AG08396 (cell line): ENCODE measurements around the gene KRTAP13-2.

Experiments
- DNase-seq: peaks from one replicate; pipeline ENCODE4 v3.0.0; 2012; ENCODE audit warnings: low spot score, mixed read lengths

The KRTAP13-2 gene, protein sequence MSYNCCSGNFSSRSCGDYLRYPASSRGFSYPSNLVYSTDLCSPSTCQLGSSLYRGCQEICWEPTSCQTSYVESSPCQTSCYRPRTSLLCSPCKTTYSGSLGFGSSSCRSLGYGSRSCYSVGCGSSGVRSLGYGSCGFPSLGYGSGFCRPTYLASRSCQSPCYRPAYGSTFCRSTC

DNA sequence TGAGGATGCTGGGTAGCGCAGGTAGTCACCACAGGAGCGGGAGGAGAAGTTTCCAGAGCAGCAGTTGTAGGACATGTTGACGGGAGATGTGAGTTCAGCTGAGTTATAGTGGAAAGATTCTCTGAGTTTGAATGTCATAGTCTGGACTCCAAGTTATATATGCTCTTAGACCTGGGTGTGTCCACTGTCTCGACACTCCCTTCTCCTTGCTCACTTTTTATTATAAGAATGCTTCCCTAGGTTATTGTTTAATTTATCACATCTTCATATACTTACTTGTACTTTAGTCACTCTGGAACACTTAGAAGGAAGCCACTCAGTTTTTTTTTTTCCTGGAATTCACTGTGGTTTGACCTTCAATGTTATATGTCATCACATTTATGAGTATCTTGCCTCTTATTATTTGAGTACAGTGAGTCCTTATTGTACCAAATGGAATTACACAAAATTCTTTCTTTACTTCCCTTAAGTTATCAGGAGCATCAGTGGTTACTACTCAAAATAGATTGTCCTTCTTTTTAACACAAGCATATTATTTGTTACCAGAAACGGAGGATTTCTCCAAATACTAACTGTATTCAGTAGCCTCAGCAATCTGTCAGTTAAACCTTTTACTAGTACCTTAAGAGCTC, at the start of gene KRTAP13-2:
KRTAP13-2 (minus strand) TSS at position 133 of the 632 bp plus-strand sequence; CDS start at position 75, 58 bp downstream.
- DNase-seq, result no peak

DNA sequence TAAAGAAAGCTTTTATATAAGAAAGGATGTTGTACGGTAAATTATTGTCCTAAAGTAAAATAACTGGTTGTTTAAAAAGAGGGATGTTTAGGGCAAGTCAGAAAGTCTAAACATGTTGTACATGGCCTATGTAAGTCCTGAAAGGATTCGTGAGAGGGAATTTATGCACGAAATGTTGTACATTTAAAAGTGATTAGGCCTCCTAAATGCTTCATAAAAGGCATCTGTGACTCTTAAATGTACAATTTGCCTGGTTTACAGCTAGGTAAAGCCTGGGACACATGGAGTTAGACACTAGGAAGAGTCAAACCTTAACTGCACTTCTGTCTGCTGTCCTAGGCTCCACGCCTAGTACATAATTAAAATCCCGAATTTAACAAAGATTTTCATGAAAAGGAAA, 43.9 kb upstream of the KRTAP13-2 start:
- DNase-seq, result no peak

DNA sequence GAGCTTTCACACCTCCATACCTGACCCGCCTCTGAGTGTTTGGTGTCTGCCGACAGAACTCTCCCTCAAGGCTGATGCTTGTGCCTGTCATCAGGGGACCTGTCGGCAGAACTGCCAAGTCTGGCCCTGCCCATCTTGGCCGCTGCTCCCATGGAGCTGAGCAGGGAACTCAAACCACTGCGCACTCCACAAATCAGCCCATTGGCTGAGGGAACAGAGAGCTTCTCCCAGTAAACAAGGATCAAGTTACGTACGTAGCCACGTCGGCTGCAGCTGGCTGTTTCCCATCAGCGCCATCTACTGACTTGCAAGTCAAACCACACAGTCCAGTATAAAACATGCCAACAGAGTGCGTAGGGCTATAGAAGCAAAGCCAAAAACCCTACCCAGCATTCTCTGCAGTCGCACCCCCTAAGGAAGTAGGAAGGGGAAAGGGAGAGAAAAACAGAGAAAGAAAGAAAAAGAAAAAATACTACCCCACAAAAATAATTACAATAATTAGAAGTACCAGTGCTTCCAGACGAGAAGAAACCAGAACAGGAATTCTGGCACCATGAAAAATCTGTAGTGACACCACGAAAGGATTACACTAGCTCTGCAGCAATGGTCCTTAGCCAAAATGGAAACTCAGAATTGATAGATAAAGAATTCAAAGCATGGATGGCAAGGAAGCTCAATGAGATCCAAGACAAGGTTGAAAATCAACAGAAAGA, 36.9 kb upstream of the KRTAP13-2 start:
- DNase-seq, result peak; percentile 1

DNA sequence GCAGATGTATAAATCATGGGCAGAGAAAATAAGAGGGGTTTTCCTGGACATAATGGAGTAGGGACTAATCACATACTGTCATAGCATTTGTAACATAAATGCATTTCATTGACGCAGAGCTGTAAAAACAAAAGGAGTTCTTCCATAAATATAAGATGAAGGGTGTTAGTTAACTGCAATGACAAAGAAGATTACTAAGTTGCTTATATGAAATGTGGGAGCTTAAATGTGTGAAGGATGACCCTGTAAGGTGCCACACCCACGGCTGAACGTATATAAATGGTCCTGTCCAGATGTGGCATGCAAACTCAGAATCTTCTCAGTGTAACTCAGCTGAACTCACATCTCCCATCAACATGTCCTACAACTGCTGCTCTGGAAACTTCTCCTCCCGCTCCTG, 23.7 kb upstream of the KRTAP13-2 start, which contains the start of gene KRTAP13-1:
KRTAP13-1 (plus strand) TSS at position 301 of the 400 bp plus-strand sequence; CDS start at position 357, 56 bp downstream.
- no peak for DNase-seq

DNA sequence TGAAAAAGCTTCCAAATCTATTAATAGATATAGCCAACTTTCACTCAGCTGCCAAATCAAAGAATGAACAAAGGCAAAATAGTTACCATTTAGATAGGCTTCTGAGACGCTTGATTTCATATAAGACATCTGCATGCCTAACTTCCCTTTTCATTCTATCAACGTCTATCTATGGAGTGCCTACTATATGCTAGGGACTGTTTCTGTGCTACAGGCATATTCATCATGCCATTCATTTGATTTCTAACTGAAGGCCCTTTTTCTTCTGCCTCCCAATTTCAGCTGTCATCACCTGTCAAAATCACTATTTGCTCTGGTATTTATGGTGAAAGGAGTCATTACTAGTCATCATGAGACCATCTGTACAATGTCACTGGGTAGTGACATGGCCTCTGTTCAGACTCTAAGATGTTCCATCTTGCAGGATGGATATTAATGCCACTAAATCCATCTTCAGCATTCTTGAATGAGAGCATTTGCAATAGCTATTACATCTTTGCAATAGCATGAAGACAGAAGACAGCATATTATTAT, 19.5 kb upstream of the KRTAP13-2 start:
- DNase-seq, result no peak

DNA sequence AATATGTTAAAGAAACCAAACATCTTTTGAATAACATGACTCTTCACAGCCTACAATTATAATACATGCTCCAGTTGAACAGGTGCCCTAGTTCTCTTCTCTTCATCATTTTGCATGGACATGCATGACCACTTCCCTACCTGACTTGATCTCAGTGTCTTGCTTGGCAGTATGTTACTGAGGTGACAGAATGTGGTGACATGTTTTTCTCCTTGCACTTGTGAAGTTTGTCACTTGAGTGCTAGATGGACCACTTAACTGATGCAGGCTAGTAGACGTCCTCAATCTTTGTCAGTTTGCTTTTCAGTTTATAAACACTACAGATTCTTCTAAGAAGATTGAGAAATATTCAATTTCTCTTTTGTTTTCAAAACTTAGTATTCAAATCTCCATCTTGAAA, 10.1 kb upstream of the KRTAP13-2 start:
- no peak for DNase-seq

DNA sequence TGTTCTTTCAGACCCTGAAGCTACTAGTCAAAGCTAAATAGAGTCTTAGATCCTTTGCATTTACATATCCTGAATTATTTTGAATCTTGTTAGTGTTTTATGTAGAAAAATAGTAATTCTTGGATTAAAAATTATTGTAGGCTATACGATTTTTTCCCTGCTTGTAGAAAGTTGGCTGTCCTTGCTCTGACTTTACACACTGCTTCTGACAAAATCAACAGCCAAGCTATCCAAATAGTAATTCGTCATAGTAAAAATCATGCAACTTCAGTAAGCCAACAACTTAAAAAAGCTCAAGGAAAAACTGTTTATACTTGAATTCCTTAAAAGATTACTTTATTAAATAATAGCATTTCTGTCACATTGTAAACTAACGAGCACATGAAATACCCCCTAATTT, 16.2 kb downstream of the KRTAP13-2 start:
- no peak for DNase-seq

DNA sequence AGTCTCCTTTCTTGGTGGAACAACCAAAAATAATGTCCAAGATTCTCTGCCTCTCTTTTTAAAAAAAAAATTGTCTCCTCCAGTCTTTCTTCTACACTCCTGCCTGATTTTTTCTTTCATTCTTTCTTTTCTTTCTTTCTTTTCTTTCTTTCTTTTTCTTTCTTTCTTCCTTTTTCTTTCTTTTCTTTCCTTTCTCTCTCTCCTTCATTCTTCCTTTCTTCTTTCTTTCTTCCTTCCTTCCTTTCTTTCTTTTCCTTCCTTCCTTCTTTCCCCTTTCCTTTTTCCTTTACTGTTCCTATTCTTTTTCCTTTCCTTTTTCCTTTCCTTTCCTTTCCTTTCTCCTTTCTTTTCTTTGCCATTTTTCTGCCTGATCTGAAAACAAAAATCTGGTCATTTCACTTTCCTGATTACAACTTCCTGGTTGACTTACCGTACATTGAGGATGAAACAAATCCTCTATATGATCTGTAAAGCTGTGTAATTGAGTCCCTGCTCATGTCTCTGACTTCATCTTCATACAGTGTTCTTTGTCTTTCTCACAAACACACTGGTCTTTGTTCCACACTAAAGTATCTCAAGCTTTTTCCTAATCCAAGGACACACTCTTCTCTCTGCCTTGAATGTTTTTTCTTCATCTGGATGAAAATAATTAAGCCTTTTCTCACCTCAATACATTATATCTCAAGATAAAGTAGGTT, 17.6 kb downstream of the KRTAP13-2 start:
- DNase-seq, result no peak

DNA sequence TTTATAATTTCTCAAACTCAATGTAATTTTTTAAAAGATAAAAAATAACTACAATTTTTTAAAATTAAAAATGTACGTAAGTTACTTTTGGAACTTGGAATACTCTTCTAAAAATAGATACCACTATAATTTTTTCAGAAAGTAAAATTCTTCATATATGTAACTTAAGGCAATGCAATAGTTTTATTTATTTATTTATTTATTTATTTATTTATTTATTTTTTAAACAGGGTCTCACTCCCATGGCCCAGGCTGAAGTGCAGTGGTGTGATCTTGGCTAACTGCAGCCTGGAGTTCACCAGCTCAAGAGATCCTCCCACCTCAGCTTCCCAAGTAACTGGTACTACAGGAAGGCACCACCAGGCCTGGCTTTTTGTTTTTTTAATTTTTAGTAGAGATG, 20.5 kb downstream of the KRTAP13-2 start:
- DNase-seq, result no peak

DNA sequence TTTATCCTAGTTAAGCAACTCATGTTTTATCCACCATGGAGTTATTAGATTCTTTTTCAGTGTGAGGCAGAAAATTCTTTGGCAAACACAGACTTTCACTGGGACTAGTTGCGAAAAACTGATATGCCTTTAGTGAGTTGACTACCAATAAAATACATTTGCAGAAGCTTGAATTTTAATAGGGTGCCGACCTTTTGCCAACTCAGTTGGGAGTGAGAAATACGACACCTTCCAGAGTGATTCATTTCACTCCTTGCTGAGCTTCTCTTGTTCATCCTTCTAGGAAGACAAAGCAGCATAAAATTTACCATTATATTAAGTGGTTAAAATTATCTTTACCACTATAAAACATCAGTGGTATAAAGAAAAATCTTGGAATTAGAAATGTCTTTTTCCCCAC, 22.5 kb downstream of the KRTAP13-2 start:
- DNase-seq, result no peak

DNA sequence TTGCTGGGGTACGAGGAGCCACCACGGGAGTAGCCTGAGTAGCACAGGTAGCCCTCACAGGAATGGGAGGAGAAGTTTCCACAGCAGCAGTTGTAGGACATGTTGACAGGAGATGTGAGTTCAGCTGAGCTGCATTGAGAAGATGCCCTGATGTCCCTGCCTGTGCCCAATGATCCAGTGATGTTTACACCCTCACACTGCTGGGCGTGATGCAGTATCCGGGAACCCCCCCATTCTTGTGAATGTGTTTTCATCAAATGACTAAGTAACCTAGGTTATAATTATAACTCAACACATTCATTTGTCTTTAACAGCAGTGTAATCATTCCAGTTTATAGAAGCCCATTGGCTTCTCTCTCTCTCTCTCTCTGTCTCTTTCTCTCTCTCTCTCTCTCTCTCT, 23.6 kb downstream of the KRTAP13-2 start, which contains the start of gene KRTAP23-1:
KRTAP23-1 (minus strand) TSS at position 101 of the 400 bp plus-strand sequence; CDS start at position 101, 0 bp downstream.
- no peak for DNase-seq

DNA sequence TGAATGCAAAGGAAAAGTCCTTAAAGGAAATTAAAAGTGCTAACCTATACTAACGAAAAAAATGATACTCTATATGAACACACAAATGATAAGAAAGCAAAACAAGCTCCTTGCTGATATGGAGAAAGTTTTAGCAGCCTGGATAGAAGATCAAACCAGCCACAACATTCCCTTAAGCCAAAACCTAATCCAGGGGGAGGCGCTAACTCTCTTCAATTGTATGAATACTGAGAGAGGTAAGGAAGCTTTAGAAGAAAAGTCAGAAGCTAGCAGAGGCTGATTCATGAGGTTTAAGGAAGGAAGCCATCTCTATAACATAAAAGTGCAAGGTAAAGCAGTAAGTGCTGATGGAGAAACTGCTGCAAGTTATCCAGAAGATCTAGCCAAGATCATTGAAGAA, 27.1 kb downstream of the KRTAP13-2 start:
- DNase-seq, result no peak

DNA sequence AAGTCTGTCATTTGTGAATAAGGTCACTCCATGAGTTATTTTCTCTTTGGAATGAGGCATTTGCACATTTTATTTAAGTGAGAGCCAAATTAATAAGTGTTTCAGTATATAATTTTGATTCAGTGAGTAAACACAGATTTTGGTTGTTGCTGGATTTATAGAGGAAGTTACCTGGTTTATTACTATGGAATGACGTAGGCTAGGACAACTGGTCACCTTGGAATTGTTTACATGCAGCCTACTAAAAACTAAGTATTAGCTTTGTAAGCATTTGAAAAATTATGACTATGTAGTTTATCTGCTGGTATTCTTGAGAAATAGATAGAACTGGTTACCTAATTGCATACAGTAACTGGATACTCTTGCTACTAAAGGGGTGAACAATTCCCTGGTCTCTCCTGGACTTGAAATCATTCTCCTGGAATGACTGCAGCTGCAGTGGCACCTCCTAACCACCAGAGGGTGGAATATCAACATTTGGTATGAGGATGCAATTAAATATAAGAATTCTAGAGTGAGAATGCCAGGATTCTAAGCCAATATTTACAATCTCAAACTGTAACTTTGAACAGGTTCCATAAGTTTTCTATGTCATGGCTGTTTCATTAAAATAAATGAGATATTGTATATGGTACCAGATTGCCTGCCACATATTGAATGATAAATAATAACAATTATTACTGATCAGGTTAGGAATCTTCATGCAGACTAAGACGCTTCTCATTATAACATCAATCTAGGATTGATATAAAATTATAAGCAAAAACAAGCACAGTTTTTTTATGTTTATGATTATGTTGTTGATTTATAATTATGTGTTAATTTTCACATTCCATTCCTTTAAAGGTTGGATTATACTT, 31.1 kb downstream of the KRTAP13-2 start:
- DNase-seq, result peak; percentile 4

DNA sequence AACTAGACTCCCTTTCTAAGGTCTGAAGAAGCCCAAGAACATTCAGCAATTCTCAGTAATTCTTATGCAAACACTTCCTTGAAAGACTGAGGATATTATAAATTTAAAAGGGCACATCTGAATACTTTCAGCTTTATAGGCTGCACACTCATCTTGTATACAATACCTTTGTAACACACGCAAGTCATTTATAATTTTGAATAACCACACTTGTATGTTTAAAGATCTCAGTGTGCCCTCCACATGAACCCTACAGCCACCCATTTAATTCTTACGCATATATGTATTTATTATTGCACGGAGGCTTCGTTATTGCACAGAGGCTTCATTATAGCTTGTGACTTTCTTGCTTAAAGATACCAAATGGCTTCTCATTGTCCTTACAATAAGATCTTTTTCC, 33.4 kb downstream of the KRTAP13-2 start:
- no peak for DNase-seq

DNA sequence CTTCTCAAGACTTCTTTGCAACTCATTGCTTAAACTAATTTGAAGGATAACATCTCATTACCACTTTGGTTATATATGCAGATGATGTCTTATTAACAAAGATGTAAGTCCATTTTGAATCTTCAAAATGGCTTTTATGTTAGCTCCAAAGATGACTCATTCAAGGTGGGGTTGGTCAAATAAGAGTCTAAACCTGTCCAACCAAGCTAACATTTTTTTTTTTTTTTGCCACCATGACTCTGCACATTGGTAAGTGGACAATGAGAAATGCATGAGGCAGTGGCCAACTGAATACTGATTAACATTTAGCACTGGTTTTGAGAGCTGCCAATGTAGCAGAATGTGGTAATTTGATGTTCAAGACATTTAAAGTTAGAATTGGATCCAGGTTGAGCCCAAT, 34.3 kb downstream of the KRTAP13-2 start:
- DNase-seq, result no peak

DNA sequence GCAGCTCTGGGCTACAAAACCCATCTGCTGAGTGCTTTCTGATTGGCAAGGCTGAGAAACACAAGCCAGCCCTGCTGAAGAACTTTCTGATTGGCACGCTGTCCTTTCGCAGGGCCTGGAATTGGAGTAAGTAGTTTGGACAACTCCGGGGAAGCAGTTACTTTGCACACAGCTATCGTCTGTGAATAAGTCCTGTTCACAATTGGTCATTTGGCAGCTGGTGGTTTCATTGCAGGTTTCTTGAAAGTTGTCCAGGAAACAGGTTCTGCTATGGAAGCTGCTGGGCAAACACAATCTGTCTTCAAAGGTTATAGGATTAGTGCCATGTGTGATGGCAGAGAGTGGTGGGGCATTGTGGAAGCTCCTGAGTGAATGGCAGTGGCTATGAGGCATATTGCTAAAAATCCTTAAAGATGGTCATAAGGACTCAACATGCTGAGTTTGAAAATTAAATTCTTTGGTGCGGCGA, 34.8 kb downstream of the KRTAP13-2 start, which contains the start of gene KRTAP27-1:
KRTAP27-1 (minus strand) TSS at position 419 of the 469 bp plus-strand sequence; CDS start at position 393, 26 bp downstream.
- no peak for DNase-seq

DNA sequence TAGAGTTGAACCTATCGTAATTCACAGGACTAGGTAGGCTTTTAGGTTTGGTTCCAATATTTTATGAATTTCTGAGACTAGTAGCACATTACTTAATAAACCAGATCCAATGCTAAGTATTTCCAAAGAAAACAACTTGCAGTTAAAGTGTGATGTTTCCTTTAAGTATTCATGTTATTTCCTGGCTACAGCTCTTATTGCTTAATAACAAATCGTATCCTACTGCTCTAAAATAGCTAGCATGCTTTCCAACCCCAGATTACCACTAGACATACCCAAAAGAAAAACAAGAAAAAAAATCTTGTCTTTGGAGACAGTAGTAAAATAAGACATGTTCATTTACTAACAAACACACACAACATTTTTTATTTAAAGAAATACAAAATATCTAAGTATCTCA, 35.5 kb downstream of the KRTAP13-2 start:
- no peak for DNase-seq

DNA sequence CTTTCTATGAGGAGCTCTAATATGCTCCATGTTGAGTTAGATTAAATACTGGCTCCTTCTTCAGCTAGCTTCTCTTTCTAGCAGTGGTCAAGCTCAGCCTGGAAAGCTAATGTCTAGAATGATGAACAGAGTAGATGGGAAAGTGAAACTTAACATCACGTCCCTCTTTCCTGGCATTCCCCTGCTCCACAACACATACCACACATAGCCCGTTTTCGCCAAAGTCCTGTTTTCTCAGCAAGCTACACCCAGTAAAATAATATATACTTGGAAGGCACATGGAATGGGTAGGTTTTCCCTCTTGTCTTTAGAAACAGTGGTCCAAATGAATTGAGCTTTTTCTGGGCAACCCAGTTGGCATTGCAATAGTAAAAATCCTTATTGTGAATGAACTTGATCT, 38.3 kb downstream of the KRTAP13-2 start:
- DNase-seq, result no peak

DNA sequence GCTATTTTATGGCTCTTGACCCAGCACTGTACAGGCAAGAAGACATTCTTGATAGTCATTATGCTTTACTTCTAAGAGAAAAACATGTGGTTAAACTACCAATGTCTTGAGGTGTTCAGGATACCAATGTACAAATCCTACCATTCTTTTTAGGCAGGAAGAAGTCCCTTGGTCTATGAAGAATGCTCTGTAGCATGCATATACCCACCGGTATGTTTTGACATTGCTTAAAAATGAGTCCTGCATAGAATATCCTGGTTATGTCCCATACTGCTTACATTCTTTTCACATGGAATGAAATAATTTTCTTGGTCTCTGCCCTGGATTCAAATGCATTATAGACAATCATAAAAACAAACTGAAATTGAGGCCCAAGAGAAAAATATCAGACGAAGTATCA, 39.4 kb downstream of the KRTAP13-2 start:
- no peak for DNase-seq

DNA sequence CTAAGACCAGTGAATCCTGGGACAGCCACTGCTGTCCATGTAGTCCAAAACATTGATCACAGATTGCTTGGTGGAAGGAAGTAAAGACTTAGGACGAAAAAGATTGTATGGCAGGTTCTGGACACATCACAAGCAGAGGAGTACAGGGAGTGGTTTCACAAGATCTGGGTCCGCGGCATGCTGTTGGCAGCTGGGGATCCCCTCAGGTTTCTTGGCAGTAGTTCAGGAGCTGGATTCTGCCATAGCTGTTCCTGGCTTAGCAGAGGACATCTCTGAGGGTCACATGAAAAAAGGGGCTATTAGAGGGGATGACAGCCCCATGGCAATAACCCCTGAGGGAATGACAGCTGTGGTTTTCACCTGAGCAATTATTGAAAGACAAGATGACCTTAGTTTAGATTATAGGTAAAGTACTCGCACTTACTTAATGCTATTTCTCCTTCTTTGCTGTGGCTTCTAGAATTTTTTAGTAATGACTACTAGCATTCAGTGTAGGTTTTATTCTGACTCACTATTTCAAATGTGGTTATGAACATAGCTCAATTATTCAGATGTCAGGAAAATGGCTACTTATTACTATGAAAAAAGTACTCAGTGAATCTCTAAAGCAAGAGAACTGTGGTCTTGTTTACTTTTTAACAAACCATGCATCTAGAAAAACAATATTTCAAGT, 42.7 kb downstream of the KRTAP13-2 start:
- no peak for DNase-seq
